ENCODE data around the gene AGPAT3.

The AGPAT3 gene

GRCh38 chr21:43948740-43949498 lies 83.9 kb downstream of the AGPAT3 start:
- no peak overlapping the region for H3K4me3 ChIP-seq (ENCODE audit: severe bottlenecking)
- no peak for ATAC-seq (ENCODE audit: low read depth)
- H3K27me3 ChIP-seq (ENCODE audit: insufficient read depth, poor library complexity, severe bottlenecking): no peaks in the 10 kb centered on the region
- H3K9me3 ChIP-seq (ENCODE audit: severe bottlenecking): peaks cover 2% of the 10 kb centered on the region
- DNase-seq (ENCODE audit: low spot score): no peak
- TF ChIP-seq CTCF (IDR thresholded peaks at IDR 0.05; ENCODE audit: poor library complexity, severe bottlenecking): no peak
- H3K4me1 ChIP-seq (ENCODE audit: insufficient read depth, poor library complexity, severe bottlenecking): peaks cover 3% of the 10 kb centered on the region
- H3K27ac ChIP-seq (ENCODE audit: poor library complexity, severe bottlenecking): no peak overlapping the region
- no peaks in the 10 kb centered on the region for H3K36me3 ChIP-seq (ENCODE audit: low read depth)

- peaks cover 2% of the 10 kb centered on the region for H3K9me3 ChIP-seq (ENCODE audit: severe bottlenecking)
- H3K36me3 ChIP-seq (ENCODE audit: low read depth): no peaks in the 10 kb centered on the region
- ATAC-seq (ENCODE audit: low read depth) (no peak), DNase-seq (ENCODE audit: low spot score) (no peak)
- H3K27me3 ChIP-seq (ENCODE audit: insufficient read depth, poor library complexity, severe bottlenecking): no peaks in the 10 kb centered on the region
- no peak overlapping the region for H3K4me3 ChIP-seq (ENCODE audit: severe bottlenecking)
- no peak for TF ChIP-seq CTCF (IDR thresholded peaks at IDR 0.05; ENCODE audit: poor library complexity, severe bottlenecking)
- no peaks in the 10 kb centered on the region for H3K4me1 ChIP-seq (ENCODE audit: insufficient read depth, poor library complexity, severe bottlenecking)
- no peak overlapping the region for H3K27ac ChIP-seq (ENCODE audit: poor library complexity, severe bottlenecking)
These were observed 84.6 kb downstream of the AGPAT3 start for GRCh38 chr21:43949499-43950208.

GRCh38 chr21:43950481-43950880 lies 85.5 kb downstream of the AGPAT3 start:
- Histone ChIP-seq H3K27ac (ENCODE audit: poor library complexity, severe bottlenecking) (no peak overlapping the region), H3K27me3 (ENCODE audit: insufficient read depth, poor library complexity, severe bottlenecking) (no peaks in the 10 kb centered on the region), H3K9me3 (ENCODE audit: severe bottlenecking) (peaks cover 2% of the 10 kb centered on the region), H3K4me3 (ENCODE audit: severe bottlenecking) (no peak overlapping the region), H3K36me3 (ENCODE audit: low read depth) (no peaks in the 10 kb centered on the region), H3K4me1 (ENCODE audit: insufficient read depth, poor library complexity, severe bottlenecking) (no peaks in the 10 kb centered on the region)
- ATAC-seq (ENCODE audit: low read depth) (no peak), DNase-seq (ENCODE audit: low spot score) (no peak)
- no peak for TF ChIP-seq CTCF (IDR thresholded peaks at IDR 0.05; ENCODE audit: poor library complexity, severe bottlenecking)

GRCh38 chr21:43950936-43951335 lies 85.9 kb downstream of the AGPAT3 start:
- Histone ChIP-seq H3K4me3 (ENCODE audit: severe bottlenecking) (no peak overlapping the region), H3K27me3 (ENCODE audit: insufficient read depth, poor library complexity, severe bottlenecking) (no peaks in the 10 kb centered on the region), H3K36me3 (ENCODE audit: low read depth) (no peaks in the 10 kb centered on the region), H3K27ac (ENCODE audit: poor library complexity, severe bottlenecking) (no peak overlapping the region), H3K9me3 (ENCODE audit: severe bottlenecking) (peaks cover 2% of the 10 kb centered on the region), H3K4me1 (ENCODE audit: insufficient read depth, poor library complexity, severe bottlenecking) (no peaks in the 10 kb centered on the region)
- no peak for DNase-seq (ENCODE audit: low spot score)
- TF ChIP-seq CTCF (IDR thresholded peaks at IDR 0.05; ENCODE audit: poor library complexity, severe bottlenecking): no peak
- no peak for ATAC-seq (ENCODE audit: low read depth)

All from RWPE2 (cell line).